ENCODE data around the gene ATCAY.

DNA sequence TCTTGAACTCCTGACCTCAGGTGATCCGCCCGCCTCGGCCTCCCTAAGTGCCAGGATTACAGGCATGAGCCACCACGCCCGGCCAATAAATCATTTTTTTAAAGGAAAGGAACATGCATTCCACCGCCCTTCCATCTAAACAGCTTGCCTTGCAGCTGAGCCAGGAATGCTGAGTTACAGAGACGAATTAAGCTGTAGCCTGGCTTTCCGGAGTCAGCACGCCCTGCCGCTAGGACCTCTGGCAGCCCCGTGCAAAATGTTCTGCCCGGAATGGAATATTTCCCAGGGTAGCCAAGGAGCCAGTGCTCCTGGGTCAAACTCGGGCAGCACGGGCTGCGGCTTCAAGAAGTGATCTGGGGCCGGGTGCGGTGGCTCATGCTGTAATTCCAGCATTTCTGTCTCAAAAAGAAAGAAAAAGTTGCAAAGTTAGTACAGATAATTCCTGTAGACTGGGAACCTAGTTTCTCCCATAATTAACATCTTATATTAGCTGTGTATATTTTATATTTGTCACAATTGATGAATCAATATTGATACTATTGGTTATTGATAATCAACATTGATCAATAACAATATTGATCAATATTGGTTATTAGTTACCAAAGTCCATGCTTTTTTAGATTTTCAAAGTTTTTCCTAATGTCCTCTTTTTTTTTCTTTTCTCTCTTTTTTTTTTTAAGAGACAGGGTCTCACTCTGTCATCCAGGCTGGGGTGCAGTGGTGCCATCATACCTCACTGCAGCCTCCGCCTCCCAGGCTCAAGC lies 19.2 kb downstream of the ATCAY start:
- TF ChIP-seq EZH2 (IDR thresholded peaks at IDR 0.05; ENCODE audit: insufficient read depth, poor library complexity, severe bottlenecking), result no peak
- TF ChIP-seq EZH2phosphoT487 (IDR thresholded peaks at IDR 0.05; ENCODE audit: insufficient read depth, low read depth), result no peak

All from GM23248 (cell line).